ENCODE results near the gene VSTM2B. TPM values are rescaled to one million over a fixed set of nuclear protein-coding genes. Genes with fewer than 3 reads are reported as not detected.
A peak's percentile ranks its signal among the peaks of the same experiment; 100 is the strongest.

The VSTM2B gene
- total RNA-seq, 1 donor, result not detected

DNA sequence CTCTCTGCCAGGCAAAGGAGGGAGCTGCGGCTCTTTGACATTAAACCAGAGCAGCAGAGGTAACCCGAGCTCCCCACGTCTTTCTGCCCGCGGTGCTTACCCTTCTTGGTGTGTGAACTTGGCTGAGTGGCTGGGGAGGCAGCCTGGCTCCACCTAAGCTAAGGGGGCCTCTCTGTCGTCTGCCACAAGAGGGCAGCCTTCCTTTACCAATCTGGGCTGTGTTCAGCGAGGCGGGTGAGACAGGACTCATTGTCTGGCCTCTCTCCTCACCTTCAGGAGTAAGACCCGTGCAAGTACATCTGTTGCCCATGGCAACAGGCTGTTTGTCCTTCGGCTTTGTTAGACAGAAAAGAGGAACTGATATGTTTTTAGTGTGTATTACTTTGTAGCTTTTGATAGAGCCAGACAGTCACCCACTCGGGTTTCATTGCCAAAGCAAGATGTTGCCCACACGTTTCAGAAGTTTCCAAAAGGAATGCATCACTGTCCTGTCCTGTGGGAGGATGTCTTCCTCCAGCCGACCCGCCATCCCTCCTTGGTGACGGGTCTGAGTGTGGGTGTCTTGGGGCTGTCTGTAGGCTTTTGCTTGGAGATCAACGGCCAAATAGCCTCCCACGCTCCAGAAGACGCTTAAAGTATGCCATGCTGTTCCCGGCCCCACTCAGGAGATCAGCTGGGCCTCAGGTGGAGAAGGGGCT is 84.9 kb downstream of the VSTM2B start:
- no peak overlapping the region for H3K4me3 ChIP-seq (ENCODE audit: low read depth, low read length)
- peak; percentile 80 for DNase-seq (ENCODE audit: low read depth)
- peak; percentile 87 for TF ChIP-seq CTCF (IDR thresholded peaks at IDR 0.05; ENCODE audit: insufficient read depth, low read depth, low read length)

- no peak for DNase-seq (ENCODE audit: low read depth)
- TF ChIP-seq CTCF (IDR thresholded peaks at IDR 0.05; ENCODE audit: insufficient read depth, low read depth, low read length), result no peak
- no peak overlapping the region for H3K4me3 ChIP-seq (ENCODE audit: low read depth, low read length)
Observed at GRCh38 chr19:29612121-29612520, 86.3 kb downstream of the VSTM2B start.

- no peak for TF ChIP-seq CTCF (IDR thresholded peaks at IDR 0.05; ENCODE audit: insufficient read depth, low read depth, low read length)
- H3K4me3 ChIP-seq (ENCODE audit: low read depth, low read length), result no peak overlapping the region
- DNase-seq (ENCODE audit: low read depth), result no peak
Observed at GRCh38 chr19:29612801-29613595, 87.2 kb downstream of the VSTM2B start.

- no peak overlapping the region for H3K4me3 ChIP-seq (ENCODE audit: low read depth, low read length)
- TF ChIP-seq CTCF (IDR thresholded peaks at IDR 0.05; ENCODE audit: insufficient read depth, low read depth, low read length), result no peak
- DNase-seq (ENCODE audit: low read depth), result no peak
Observed at GRCh38 chr19:29614046-29614445, 88.3 kb downstream of the VSTM2B start.

Other genes with a start within 250 kb of the VSTM2B start
- gene POP4, start 80.3 kb downstream of the VSTM2B start, total RNA-seq, result 81.6 and 84.4 TPM in 2 replicates
- gene PLEKHF1, start 139.5 kb downstream of the VSTM2B start, total RNA-seq, result 9.9 and 22.5 TPM in 2 replicates
- 29.0 and 38.4 TPM in 2 replicates for gene C19orf12, start 189.3 kb downstream of the VSTM2B start, total RNA-seq